Measurements from ENCODE around the gene TBC1D5. TPM values are rescaled to one million over a fixed set of nuclear protein-coding genes. Genes with fewer than 3 reads are reported as not detected.

The TBC1D5 gene
- polyA plus RNA-seq, 2 of the 4 experiments (the other 2 are of a cell fraction): 36.7 to 72.2 TPM

DNA sequence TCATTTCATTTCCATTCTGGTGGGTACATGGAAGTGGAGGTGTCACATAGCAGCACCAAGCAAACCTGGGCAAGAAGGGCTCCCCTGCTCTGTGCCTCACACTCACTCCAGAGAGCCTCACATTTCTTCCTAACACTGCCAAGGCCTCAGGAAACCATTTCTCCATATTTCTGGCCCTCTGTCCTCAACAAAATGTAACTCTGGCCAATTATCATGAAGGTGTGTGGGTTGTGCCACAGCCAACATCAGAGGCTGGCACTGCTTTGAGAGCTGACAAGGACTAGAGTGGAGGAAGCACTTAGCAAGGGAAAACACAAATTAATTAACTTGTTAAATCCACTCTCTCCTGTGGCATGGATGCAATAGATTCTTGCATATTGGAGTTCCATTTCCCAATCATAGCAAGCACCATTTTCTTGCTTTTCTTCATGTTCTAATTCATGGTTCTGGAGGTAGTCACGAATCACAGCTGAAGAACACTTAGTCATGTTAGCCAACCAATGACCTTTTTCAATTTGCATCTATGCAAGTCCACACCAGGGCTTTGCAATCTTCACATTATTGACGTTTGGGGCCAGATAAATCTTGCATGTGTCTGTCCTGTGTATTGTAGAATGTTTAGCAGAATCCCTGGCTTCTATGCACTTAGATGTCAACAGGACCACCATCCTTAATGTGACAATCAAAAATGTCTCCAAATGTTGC, 616.5 kb downstream of the TBC1D5 start (continued):
- TF ChIP-seq PHF8 (IDR thresholded peaks at IDR 0.05; ENCODE audit: borderline replicate concordance, low read depth): no peak
- no peak for TF ChIP-seq HEYL (CRISPR knock-in tag; IDR thresholded peaks at IDR 0.05)
- TF ChIP-seq RFX5 (IDR thresholded peaks at IDR 0.05): no peak
- no peak for TF ChIP-seq KDM1A (IDR thresholded peaks at IDR 0.05; ENCODE audit: low read depth)
- TF ChIP-seq SREBF2 (IDR thresholded peaks at IDR 0.05): no peak
- no peak for TF ChIP-seq KDM5A (IDR thresholded peaks at IDR 0.05)
- TF ChIP-seq ZFP36 (IDR thresholded peaks at IDR 0.05; ENCODE audit: borderline replicate concordance, partially characterized antibody): no peak
- TF ChIP-seq, protein P1, sequence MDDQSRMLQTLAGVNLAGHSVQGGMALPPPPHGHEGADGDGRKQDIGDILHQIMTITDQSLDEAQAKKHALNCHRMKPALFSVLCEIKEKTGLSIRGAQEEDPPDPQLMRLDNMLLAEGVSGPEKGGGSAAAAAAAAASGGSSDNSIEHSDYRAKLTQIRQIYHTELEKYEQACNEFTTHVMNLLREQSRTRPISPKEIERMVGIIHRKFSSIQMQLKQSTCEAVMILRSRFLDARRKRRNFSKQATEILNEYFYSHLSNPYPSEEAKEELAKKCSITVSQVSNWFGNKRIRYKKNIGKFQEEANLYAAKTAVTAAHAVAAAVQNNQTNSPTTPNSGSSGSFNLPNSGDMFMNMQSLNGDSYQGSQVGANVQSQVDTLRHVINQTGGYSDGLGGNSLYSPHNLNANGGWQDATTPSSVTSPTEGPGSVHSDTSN (IDR thresholded peaks at IDR 0.05): no peak
- no peak for TF ChIP-seq HOXB5 (CRISPR knock-in tag; IDR thresholded peaks at IDR 0.05)
- TF ChIP-seq EP300 (IDR thresholded peaks at IDR 0.05): no peak
- TF ChIP-seq, protein P2, sequence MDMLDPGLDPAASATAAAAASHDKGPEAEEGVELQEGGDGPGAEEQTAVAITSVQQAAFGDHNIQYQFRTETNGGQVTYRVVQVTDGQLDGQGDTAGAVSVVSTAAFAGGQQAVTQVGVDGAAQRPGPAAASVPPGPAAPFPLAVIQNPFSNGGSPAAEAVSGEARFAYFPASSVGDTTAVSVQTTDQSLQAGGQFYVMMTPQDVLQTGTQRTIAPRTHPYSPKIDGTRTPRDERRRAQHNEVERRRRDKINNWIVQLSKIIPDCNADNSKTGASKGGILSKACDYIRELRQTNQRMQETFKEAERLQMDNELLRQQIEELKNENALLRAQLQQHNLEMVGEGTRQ (IDR thresholded peaks at IDR 0.05): no peak

DNA sequence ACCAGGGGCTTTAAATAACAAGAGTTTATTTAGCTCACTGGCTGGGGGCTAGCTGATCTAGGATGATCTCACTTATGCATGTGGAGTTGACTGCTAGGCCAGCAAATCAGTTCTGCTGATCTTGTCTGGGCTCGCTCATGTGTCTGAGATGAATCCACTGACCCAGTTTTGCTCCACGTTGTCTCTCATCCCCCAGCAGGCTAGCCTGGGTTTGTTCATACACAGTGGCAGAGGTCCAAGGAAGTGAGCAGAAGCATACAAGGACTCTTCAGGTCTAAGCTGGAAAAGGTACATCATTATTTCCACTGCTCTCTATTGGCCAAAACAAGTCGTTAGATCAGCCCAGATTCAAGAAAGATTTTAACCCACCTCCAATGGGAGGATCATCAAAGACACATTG, 619.7 kb downstream of the TBC1D5 start:
- no peak overlapping the region for H3K4me3 ChIP-seq
- TF ChIP-seq RARB (CRISPR knock-in tag; IDR thresholded peaks at IDR 0.05) (no peak), HOXB5 (CRISPR knock-in tag; IDR thresholded peaks at IDR 0.05) (no peak), CBX2 (IDR thresholded peaks at IDR 0.05; ENCODE audit: borderline replicate concordance, low read depth) (no peak), RAD21 (conservative IDR thresholded peaks at IDR 0.05 in 1 of 2, IDR thresholded peaks at IDR 0.05 in 1 of 2) (no peak)
- TF ChIP-seq, protein P3, sequence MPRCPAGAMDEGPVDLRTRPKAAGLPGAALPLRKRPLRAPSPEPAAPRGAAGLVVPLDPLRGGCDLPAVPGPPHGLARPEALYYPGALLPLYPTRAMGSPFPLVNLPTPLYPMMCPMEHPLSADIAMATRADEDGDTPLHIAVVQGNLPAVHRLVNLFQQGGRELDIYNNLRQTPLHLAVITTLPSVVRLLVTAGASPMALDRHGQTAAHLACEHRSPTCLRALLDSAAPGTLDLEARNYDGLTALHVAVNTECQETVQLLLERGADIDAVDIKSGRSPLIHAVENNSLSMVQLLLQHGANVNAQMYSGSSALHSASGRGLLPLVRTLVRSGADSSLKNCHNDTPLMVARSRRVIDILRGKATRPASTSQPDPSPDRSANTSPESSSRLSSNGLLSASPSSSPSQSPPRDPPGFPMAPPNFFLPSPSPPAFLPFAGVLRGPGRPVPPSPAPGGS (IDR thresholded peaks at IDR 0.05): no peak
- WGBS (ENCODE audit: missing lambda C conversion rate): 53% methylated on average over 3 of the region's 3 CpGs
- ChIA-PET POLR2A (no interaction called here), CTCF (no interaction called here)
- DNase-seq (ENCODE audit: low read depth in 1 of 2, low spot score in 1 of 2) (no peak), FAIRE-seq (no peak), ATAC-seq (no peak)
- no peak overlapping the region for H3K27ac ChIP-seq
- H3K4me2 ChIP-seq: no peak overlapping the region
- 0 out of 3 replicates have a peak, but pooled peaks cover 4% of the 10 kb centered on the region for H3K9me3 ChIP-seq
- no peaks in the 10 kb centered on the region for H3K4me1 ChIP-seq

DNA sequence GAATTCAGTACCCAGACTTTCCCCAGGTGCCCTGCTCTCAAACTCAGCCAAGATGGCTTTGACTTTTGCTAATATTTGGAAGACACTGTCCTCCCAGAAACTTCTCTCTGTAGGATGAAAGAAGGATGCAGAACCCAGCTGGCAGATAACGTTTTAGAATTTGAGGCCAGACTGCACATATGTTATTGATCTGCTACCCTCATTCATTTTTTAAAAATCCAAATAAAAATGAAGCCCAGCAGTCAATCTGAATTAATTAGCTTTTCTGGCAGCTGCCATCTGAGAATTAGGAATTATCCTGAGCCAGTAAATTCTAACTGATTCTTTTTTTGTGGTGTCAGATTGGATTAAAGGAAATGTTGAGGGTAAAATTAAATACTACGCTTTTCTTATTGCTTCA, 621.1 kb downstream of the TBC1D5 start:
- no peak for FAIRE-seq
- no peaks in the 10 kb centered on the region for H3K4me1 ChIP-seq
- CTCF ChIA-PET: no interaction called here
- 0 out of 3 replicates have a peak, but pooled peaks cover 4% of the 10 kb centered on the region for H3K9me3 ChIP-seq
- no peak for ATAC-seq
- POLR2A ChIA-PET: no interaction called here
- DNase-seq (ENCODE audit: low read depth in 1 of 2, low spot score in 1 of 2): no peak
- no peak for TF ChIP-seq EP300 (IDR thresholded peaks at IDR 0.05)
- TF ChIP-seq, protein P4, sequence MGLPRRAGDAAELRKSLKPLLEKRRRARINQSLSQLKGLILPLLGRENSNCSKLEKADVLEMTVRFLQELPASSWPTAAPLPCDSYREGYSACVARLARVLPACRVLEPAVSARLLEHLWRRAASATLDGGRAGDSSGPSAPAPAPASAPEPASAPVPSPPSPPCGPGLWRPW (IDR thresholded peaks at IDR 0.05): no peak
- no peak overlapping the region for H3K27ac ChIP-seq
- H3K4me2 ChIP-seq: no peak overlapping the region
- no peak overlapping the region for H3K4me3 ChIP-seq
- 52% methylated on average over 2 of the region's 2 CpGs for WGBS (ENCODE audit: missing lambda C conversion rate)

DNA sequence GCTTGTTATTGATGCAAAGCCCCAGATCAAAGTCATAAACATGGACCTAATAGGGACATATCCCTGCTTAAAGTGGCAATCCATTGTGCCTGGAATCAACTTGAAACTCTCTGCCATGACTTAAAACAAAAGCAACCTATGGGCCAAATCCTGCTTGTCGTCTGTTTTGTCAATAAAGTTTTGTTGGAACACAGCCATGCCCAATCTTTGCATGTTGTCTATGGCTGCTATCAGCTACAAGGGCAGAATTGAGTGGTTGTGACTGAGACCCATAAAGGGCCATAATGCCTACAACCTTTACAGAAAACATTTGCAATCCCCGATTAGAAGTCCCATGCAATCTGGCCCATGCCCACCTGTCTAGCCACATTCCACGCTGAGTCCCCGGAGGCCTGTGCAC, 622.3 kb downstream of the TBC1D5 start:
- Histone ChIP-seq H3K27ac (no peak overlapping the region), H3K4me2 (no peak overlapping the region), H3K4me1 (no peaks in the 10 kb centered on the region), H3K4me3 (no peak overlapping the region), H3K9me3 (0 out of 3 replicates have a peak, but pooled peaks cover 4% of the 10 kb centered on the region)
- ChIA-PET CTCF (no interaction called here), POLR2A (no interaction called here)
- DNase-seq (ENCODE audit: low read depth in 1 of 2, low spot score in 1 of 2): no peak
- ATAC-seq: no peak
- FAIRE-seq: no peak
- 62% methylated on average over 4 of the region's 4 CpGs for WGBS (ENCODE audit: missing lambda C conversion rate)
- TF ChIP-seq RFX5 (IDR thresholded peaks at IDR 0.05): no peak
- TF ChIP-seq NFE2L2 (conservative IDR thresholded peaks at IDR 0.05; ENCODE audit: low read length): no peak
- TF ChIP-seq HDAC2 (IDR thresholded peaks at IDR 0.05): no peak
- TF ChIP-seq SMC3 (IDR thresholded peaks at IDR 0.05): no peak
- TF ChIP-seq, protein P5, sequence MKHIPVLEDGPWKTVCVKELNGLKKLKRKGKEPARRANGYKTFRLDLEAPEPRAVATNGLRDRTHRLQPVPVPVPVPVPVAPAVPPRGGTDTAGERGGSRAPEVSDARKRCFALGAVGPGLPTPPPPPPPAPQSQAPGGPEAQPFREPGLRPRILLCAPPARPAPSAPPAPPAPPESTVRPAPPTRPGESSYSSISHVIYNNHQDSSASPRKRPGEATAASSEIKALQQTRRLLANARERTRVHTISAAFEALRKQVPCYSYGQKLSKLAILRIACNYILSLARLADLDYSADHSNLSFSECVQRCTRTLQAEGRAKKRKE (CRISPR knock-in tag; IDR thresholded peaks at IDR 0.05; ENCODE audit: low read depth): no peak
- TF ChIP-seq TFCP2L1 (CRISPR knock-in tag; IDR thresholded peaks at IDR 0.05): no peak
- no peak for TF ChIP-seq RCOR1 (IDR thresholded peaks at IDR 0.05; ENCODE audit: low read depth, low read length)
- TF ChIP-seq MAFK (IDR thresholded peaks at IDR 0.05; ENCODE audit: partially characterized antibody): no peak
- no peak for TF ChIP-seq CHD2 (IDR thresholded peaks at IDR 0.05; ENCODE audit: low read length, partially characterized antibody)
- no peak for TF ChIP-seq ZC3H11A (IDR thresholded peaks at IDR 0.05)
- no peak for TF ChIP-seq ESRRA (IDR thresholded peaks at IDR 0.05; ENCODE audit: borderline replicate concordance, low read length)

All from A549 (cell line).